GM12892 (cell line): ENCODE data around the gene SOHLH1.

Experiments used
- POLR2A ChIP-seq: IDR thresholded peaks from 2 replicates; pipeline ENCODE4 v1.6.1; 2011; ENCODE audit warnings: low read depth, low read length, control low read depth
- POLR2AphosphoS5 ChIP-seq: IDR thresholded peaks from 2 replicates; pipeline ENCODE4 v1.6.1; 2011; ENCODE audit warnings: low read depth, low read length, control low read depth
- TAF1 ChIP-seq: IDR thresholded peaks from 2 replicates; pipeline ENCODE4 v1.6.1; 2011; ENCODE audit warnings: low read depth, mild to moderate bottlenecking, control low read depth, low read length, borderline replicate concordance

- TF ChIP-seq POLR2A (no peak), TAF1 (no peak), POLR2AphosphoS5 (no peak)
Observed at GRCh38 chr9:135692410-135692809, 6.9 kb downstream of the SOHLH1 start.
